HepG2 (cell line): ENCODE results near the gene CPSF7. TPM values are rescaled to one million over a fixed set of nuclear protein-coding genes. Genes with fewer than 3 reads are reported as not detected.

ENCODE experiments used
- CREM ChIP-seq, 2 experiments: sonication (generic) in 1 of 2; formaldehyde crosslinking in 1 of 2; IDR thresholded peaks; 2 replicates each; pipeline versions ENCODE4 v1.4.0 to v1.6.1; 2016 to 2020; ENCODE audit warnings: antibody characterized with exemption in 1 of 2, mild to moderate bottlenecking in 1 of 2, missing genetic modification reagents in 1 of 2
- DDIT3 ChIP-seq: sonication (generic); formaldehyde crosslinking; IDR thresholded peaks from 2 replicates; pipeline ENCODE4 v1.4.0; 2020; ENCODE audit warnings: mild to moderate bottlenecking, missing genetic modification reagents
- FOXK2 ChIP-seq: fragments of 450-650 bp; IDR thresholded peaks from 2 replicates; pipeline ENCODE4 v1.6.1; 2016
- IRF2 ChIP-seq: IDR thresholded peaks from 2 replicates; pipeline ENCODE4 v1.6.1; 2018; ENCODE audit warnings: missing genetic modification reagents, missing compliant biosample characterization
- KAT7 ChIP-seq: IDR thresholded peaks from 2 replicates; pipeline ENCODE4 v1.6.1; 2018; ENCODE audit warnings: borderline replicate concordance, missing compliant biosample characterization
- LRRFIP1 ChIP-seq: sonication (generic); formaldehyde crosslinking; conservative IDR thresholded peaks from 2 replicates; pipeline ENCODE4 v1.4.0; 2020; ENCODE audit warnings: missing genetic modification reagents
- MEF2D ChIP-seq: sonication (generic); formaldehyde crosslinking; IDR thresholded peaks from 2 replicates; pipeline ENCODE4 v1.5.1; 2020; ENCODE audit warnings: mild to moderate bottlenecking, missing genetic modification reagents
- MLX ChIP-seq: IDR thresholded peaks from 2 replicates; pipeline ENCODE4 v1.6.1; 2016
- MXD1 ChIP-seq: sonication (generic); formaldehyde crosslinking; IDR thresholded peaks from 2 replicates; pipeline ENCODE4 v1.4.0; 2020; ENCODE audit warnings: mild to moderate bottlenecking, missing genetic modification reagents
- PTBP1 ChIP-seq: fragments of 200-400 bp; formaldehyde crosslinking; IDR thresholded peaks from 2 replicates; pipeline ENCODE4 v1.6.1; 2018; ENCODE audit warnings: low read length, low read depth; ENCODE audit not compliant: poor library complexity, severe bottlenecking
- RBFOX2 ChIP-seq: fragments of 200-400 bp; formaldehyde crosslinking; IDR thresholded peaks from 2 replicates; pipeline ENCODE4 v1.6.1; 2017; ENCODE audit warnings: low read depth, mild to moderate bottlenecking, low read length
- RFX3 ChIP-seq: IDR thresholded peaks from 2 replicates; pipeline ENCODE4 v1.6.1; 2016; ENCODE audit warnings: missing biosample characterization, missing genetic modification reagents
- SATB2 ChIP-seq: sonication (generic); formaldehyde crosslinking; IDR thresholded peaks from 2 replicates; pipeline ENCODE4 v1.5.0; 2020; ENCODE audit warnings: missing genetic modification reagents
- SMAD1 ChIP-seq: sonication (generic); formaldehyde crosslinking; IDR thresholded peaks from 2 replicates; pipeline ENCODE4 v1.4.0; 2020; ENCODE audit warnings: missing genetic modification reagents, low read depth, mild to moderate bottlenecking, borderline replicate concordance
- STAG1 ChIP-seq: sonication (generic); formaldehyde crosslinking; IDR thresholded peaks from 2 replicates; pipeline ENCODE4 v1.4.0; 2020; ENCODE audit warnings: missing genetic modification reagents
- TAF1 ChIP-seq: sonication (generic); formaldehyde crosslinking; IDR thresholded peaks from 2 replicates; pipeline ENCODE4 v1.4.0; 2020; ENCODE audit warnings: missing genetic modification reagents
- TCF12 ChIP-seq, 2 experiments: fragments of 450-650 bp in 1 of 2; sonication (generic) in 1 of 2; formaldehyde crosslinking in 1 of 2; IDR thresholded peaks; 2 replicates each; pipeline versions ENCODE4 v1.6.1 to v1.8.0; 2017 to 2022; ENCODE audit warnings: antibody characterized with exemption in 1 of 2, mild to moderate bottlenecking in 1 of 2, missing genetic modification reagents in 1 of 2, moderate library complexity in 1 of 2
- ZBTB3 ChIP-seq: sonication (generic); formaldehyde crosslinking; IDR thresholded peaks from 2 replicates; pipeline ENCODE4 v1.4.0; 2020; ENCODE audit warnings: low read depth, mild to moderate bottlenecking, moderate library complexity, missing genetic modification reagents, borderline replicate concordance
- ZGPAT ChIP-seq: IDR thresholded peaks from 2 replicates; pipeline ENCODE4 v1.6.1; 2016; ENCODE audit warnings: mild to moderate bottlenecking
- ZHX1 ChIP-seq: sonication (generic); formaldehyde crosslinking; IDR thresholded peaks from 2 replicates; pipeline ENCODE4 v1.8.1; 2022; ENCODE audit warnings: low read depth, mild to moderate bottlenecking, missing genetic modification reagents
- polyA plus RNA-seq, 8 experiments: library from polyadenylated mRNA; depleted of rRNA in 3 of 8; stranded (reverse) in 7 of 8; unstranded in 1 of 8; fragments of >200 nt; fragmentation: Illumina TruSeq in 4 of 8; extraction: Trizol in 4 of 8; gene quantifications; 2 replicates each; pipeline versions ENCODE4 v1.2.1 to v1.2.3, GENCODE V29; 2011 to 2016; ENCODE audit warnings: low read depth in 4 of 8, missing spikeins in 1 of 8, mixed read lengths in 1 of 8; ENCODE audit not compliant: insufficient read depth in 1 of 8
- total RNA-seq, 5 experiments: library from RNA; depleted of rRNA; stranded (reverse); fragments of >200 nt; fragmentation: Illumina TruSeq; extraction: Trizol; gene quantifications; 2 replicates each; pipeline ENCODE4 v1.2.3, GENCODE V29; 2016; ENCODE audit warnings: low read depth in 1 of 5

The CPSF7 gene
- total and polyA plus RNA-seq, 2 of the 13 experiments (the other 11 are each of a cell fraction or from before 2014, with no cell fraction given), result 34.1 to 36.8 TPM

GRCh38 chr11:61369372-61370348 lies 60.1 kb downstream of the CPSF7 start (continued):
- peak; percentile 49; the same call in 1 of the 2 replicates for TF ChIP-seq FOXK2
- TF ChIP-seq DDIT3 (CRISPR knock-in tag), result no peak
- TF ChIP-seq SATB2 (CRISPR knock-in tag), result no peak
- TF ChIP-seq ZHX1 (CRISPR knock-in tag), result no peak; the same call in 1 of the 2 replicates
- peak; percentile 78 for TF ChIP-seq ZGPAT (CRISPR knock-in tag)
- no peak for TF ChIP-seq RBFOX2
- TF ChIP-seq MLX (CRISPR knock-in tag), result peak; percentile 74; the same call in 1 of the 2 replicates
- TF ChIP-seq ZBTB3, result peak; percentile 98; the same call in 1 of the 2 replicates
- no peak for TF ChIP-seq SMAD1
- peak; percentile 51; the same call in 1 of the 2 replicates for TF ChIP-seq MEF2D (CRISPR knock-in tag)
- TF ChIP-seq TAF1 (CRISPR knock-in tag), result no peak
- TF ChIP-seq TCF12 (IDR thresholded peaks at IDR 0.05), result no peak
- peak; percentile 67; the same call in 1 of the 2 replicates for TF ChIP-seq TCF12 (CRISPR knock-in tag; IDR thresholded peaks at IDR 0.05)
- TF ChIP-seq CREM (IDR thresholded peaks at IDR 0.05), result peak; percentile 34; the same call in 1 of the 2 replicates
- no peak for TF ChIP-seq CREM (CRISPR knock-in tag; IDR thresholded peaks at IDR 0.05)
- TF ChIP-seq MXD1 (CRISPR knock-in tag), result no peak
- TF ChIP-seq IRF2, result 0 out of 2 replicates have a peak, but pooled peaks have one; percentile 59
- no peak for TF ChIP-seq KAT7 (CRISPR knock-in tag)
- no peak for TF ChIP-seq RFX3
- no peak for TF ChIP-seq STAG1 (CRISPR knock-in tag)
- no peak for TF ChIP-seq LRRFIP1
- no peak for TF ChIP-seq PTBP1
